Natural killer cell treated with Interleukin-12 subunit alpha and Interleukin-12 subunit beta and Interleukin-15 and Interleukin-18, amount 100 ng/mL, for 72 hours (primary cell): ENCODE data around the gene PCNX2. TPM values are rescaled to one million over a fixed set of nuclear protein-coding genes. Genes with fewer than 3 reads are reported as not detected.
"Not testable (repeated sequence)": the region's sequence is repeated elsewhere in the genome, so short reads cannot be mapped to it uniquely, and the experiment has no call there.

Source experiments
- ATAC-seq, 2 donors: fragments of 150-1000 bp; cut with Tn5 transposase in 1 of 2; sonication (Bioruptor Pico), chemical (Tn5 transposase) in 1 of 2; 2 replicates each; pipeline ENCODE4 v1.10.0; 2021
- DNase-seq: peaks from one replicate; pipeline ENCODE4 v3.0.0; 2022; ENCODE audit warnings: low spot score
- H3K27ac Mint-ChIP-seq, 2 donors: 1 replicate in 1 of 2; 2 replicates in 1 of 2; pipeline ENCODE4 v1.8.0; 2022; ENCODE audit warnings: mixed read lengths in 2 of 2, mild to moderate bottlenecking in 1 of 2, moderate library complexity in 1 of 2
- H3K27me3 Mint-ChIP-seq, 2 donors: 1 replicate in 1 of 2; 2 replicates in 1 of 2; pipeline ENCODE4 v1.8.0; 2022; ENCODE audit warnings: mixed read lengths in 2 of 2
- H3K36me3 Mint-ChIP-seq: one replicate; pipeline ENCODE4 v1.8.0; 2022; ENCODE audit warnings: mixed read lengths
- H3K4me1 Mint-ChIP-seq, 2 donors: 1 replicate in 1 of 2; 2 replicates in 1 of 2; pipeline ENCODE4 v1.8.0; 2022; ENCODE audit warnings: low read depth in 2 of 2, mixed read lengths in 2 of 2, mild to moderate bottlenecking in 1 of 2
- H3K4me3 Mint-ChIP-seq: one replicate; pipeline ENCODE4 v1.8.0; 2022; ENCODE audit warnings: mixed read lengths
- H3K9me3 Mint-ChIP-seq: 2 replicates; pipeline ENCODE4 v1.8.0; 2022; ENCODE audit warnings: mixed read lengths
- total RNA-seq, 2 donors: library from RNA; stranded (reverse); gene quantifications; one replicate each; pipeline ENCODE4 v1.2.3, GENCODE V29; 2022

Gene PCNX2
- total RNA-seq, 2 donors from 2014 or later, result 7.1 to 30.8 TPM

- Mint-ChIP-seq H3K36me3 (peaks cover 34% of the 10 kb centered on the region), H3K27ac (no peak overlapping the region), H3K9me3 (peaks cover 3% of the 10 kb centered on the region), H3K27me3 (no peaks in the 10 kb centered on the region), H3K4me1 (no peaks in the 10 kb centered on the region), H3K4me3 (no peak overlapping the region)
- DNase-seq, result no peak
- no peak for ATAC-seq
These were observed 127.1 kb downstream of the PCNX2 start for GRCh38 chr1:233168384-233168783.

GRCh38 chr1:233166896-233167295, 128.6 kb downstream of the PCNX2 start:
- no peaks in the 10 kb centered on the region for H3K4me1 Mint-ChIP-seq
- H3K36me3 Mint-ChIP-seq, result peaks cover 26% of the 10 kb centered on the region

GRCh38 chr1:233163696-233164095, 131.8 kb downstream of the PCNX2 start:
- Mint-ChIP-seq H3K4me3 (no peak overlapping the region), H3K4me1 (no peaks in the 10 kb centered on the region), H3K27me3 (no peaks in the 10 kb centered on the region), H3K36me3 (peaks cover 21% of the 10 kb centered on the region), H3K27ac (no peak overlapping the region), H3K9me3 (peaks cover 4% of the 10 kb centered on the region)
- DNase-seq, result no peak
- ATAC-seq, result no peak

More at GRCh38 chr1:233166896-233167295, 128.6 kb downstream of the PCNX2 start:
- no peak overlapping the region for H3K4me3 Mint-ChIP-seq
- DNase-seq, result no peak
- H3K27me3 Mint-ChIP-seq, result no peaks in the 10 kb centered on the region
- ATAC-seq, result no peak
- peaks cover 4% of the 10 kb centered on the region for H3K9me3 Mint-ChIP-seq
- H3K27ac Mint-ChIP-seq, result no peak overlapping the region

GRCh38 chr1:233158322-233158721, 137.2 kb downstream of the PCNX2 start:
- no peak for DNase-seq
- no peaks in the 10 kb centered on the region for H3K4me1 Mint-ChIP-seq
- peaks cover under 1% of the 10 kb centered on the region for H3K36me3 Mint-ChIP-seq
- no peaks in the 10 kb centered on the region for H3K27me3 Mint-ChIP-seq
- H3K4me3 Mint-ChIP-seq, result no peak overlapping the region
- no peak for ATAC-seq
- no peaks in the 10 kb centered on the region for H3K9me3 Mint-ChIP-seq
- no peak overlapping the region for H3K27ac Mint-ChIP-seq

- Mint-ChIP-seq H3K9me3 (no peaks in the 10 kb centered on the region), H3K27ac (no peak overlapping the region), H3K4me1 (no peaks in the 10 kb centered on the region), H3K36me3 (no peaks in the 10 kb centered on the region), H3K4me3 (no peak overlapping the region), H3K27me3 (no peaks in the 10 kb centered on the region)
- DNase-seq (no peak), ATAC-seq (peak in 1 of 2 donors; percentile 43)
These were observed 138.3 kb downstream of the PCNX2 start for GRCh38 chr1:233157245-233157644.

GRCh38 chr1:233151861-233152260, 143.7 kb downstream of the PCNX2 start:
- H3K9me3 Mint-ChIP-seq, result no peaks in the 10 kb centered on the region
- no peaks in the 10 kb centered on the region for H3K4me1 Mint-ChIP-seq
- ATAC-seq, result no peak
- no peaks in the 10 kb centered on the region for H3K27me3 Mint-ChIP-seq
- H3K36me3 Mint-ChIP-seq, result no peaks in the 10 kb centered on the region
- no peak overlapping the region for H3K4me3 Mint-ChIP-seq
- no peak for DNase-seq
- no peak overlapping the region for H3K27ac Mint-ChIP-seq

GRCh38 chr1:233144434-233144833, 151.1 kb downstream of the PCNX2 start:
- Mint-ChIP-seq H3K9me3 (no peaks in the 10 kb centered on the region), H3K4me1 (no peaks in the 10 kb centered on the region), H3K27ac (no peak overlapping the region), H3K4me3 (no peak overlapping the region), H3K36me3 (no peaks in the 10 kb centered on the region), H3K27me3 (peaks cover 0 to 5% of the 10 kb centered on the region in 2 donors)
- no peak for ATAC-seq
- no peak for DNase-seq

GRCh38 chr1:233143241-233143640, 152.3 kb downstream of the PCNX2 start:
- H3K4me3 Mint-ChIP-seq, result no peak overlapping the region
- no peak for DNase-seq
- no peaks in the 10 kb centered on the region for H3K36me3 Mint-ChIP-seq
- H3K9me3 Mint-ChIP-seq, result no peaks in the 10 kb centered on the region
- H3K27ac Mint-ChIP-seq, result no peak overlapping the region
- ATAC-seq, result no peak
- H3K27me3 Mint-ChIP-seq, result peaks cover 0 to 5% of the 10 kb centered on the region in 2 donors
- no peaks in the 10 kb centered on the region for H3K4me1 Mint-ChIP-seq

- H3K4me3 Mint-ChIP-seq, result no peak overlapping the region
- no peaks in the 10 kb centered on the region for H3K4me1 Mint-ChIP-seq
- no peak overlapping the region for H3K27ac Mint-ChIP-seq
- H3K9me3 Mint-ChIP-seq, result no peaks in the 10 kb centered on the region
- peaks cover 0 to 5% of the 10 kb centered on the region in 2 donors for H3K27me3 Mint-ChIP-seq
- no peaks in the 10 kb centered on the region for H3K36me3 Mint-ChIP-seq
- DNase-seq (no peak), ATAC-seq (no peak)
These were observed 154.6 kb downstream of the PCNX2 start for GRCh38 chr1:233140974-233141373.

GRCh38 chr1:233140499-233140898, 155.0 kb downstream of the PCNX2 start:
- Mint-ChIP-seq H3K27ac (no peak overlapping the region), H3K4me1 (no peaks in the 10 kb centered on the region), H3K4me3 (no peak overlapping the region), H3K36me3 (no peaks in the 10 kb centered on the region), H3K9me3 (no peaks in the 10 kb centered on the region), H3K27me3 (peaks cover 0 to 5% of the 10 kb centered on the region in 2 donors)
- DNase-seq (no peak), ATAC-seq (no peak)

- Mint-ChIP-seq H3K36me3 (peaks cover 6% of the 10 kb centered on the region), H3K27ac (no peak overlapping the region), H3K9me3 (no peaks in the 10 kb centered on the region), H3K4me3 (no peak overlapping the region), H3K27me3 (peaks cover 0 to 5% of the 10 kb centered on the region in 2 donors), H3K4me1 (no peaks in the 10 kb centered on the region)
- DNase-seq (no peak), ATAC-seq (no peak)
These were observed 156.5 kb downstream of the PCNX2 start for GRCh38 chr1:233138788-233139585.

- Mint-ChIP-seq H3K4me3 (no peak overlapping the region), H3K4me1 (no peaks in the 10 kb centered on the region), H3K36me3 (peaks cover 15% of the 10 kb centered on the region), H3K27me3 (no peaks in the 10 kb centered on the region), H3K27ac (peak overlapping the region in 1 of 2 donors; percentile 36), H3K9me3 (no peaks in the 10 kb centered on the region)
- ATAC-seq, result no peak
- no peak for DNase-seq
These were observed 159.7 kb downstream of the PCNX2 start for GRCh38 chr1:233135833-233136232.

- no peak overlapping the region for H3K4me3 Mint-ChIP-seq
- H3K36me3 Mint-ChIP-seq, result peaks cover 20% of the 10 kb centered on the region
- no peaks in the 10 kb centered on the region for H3K4me1 Mint-ChIP-seq
- no peak overlapping the region for H3K27ac Mint-ChIP-seq
- H3K9me3 Mint-ChIP-seq, result no peaks in the 10 kb centered on the region
- no peaks in the 10 kb centered on the region for H3K27me3 Mint-ChIP-seq
- no peak for DNase-seq
- no peak for ATAC-seq
These were observed 163.1 kb downstream of the PCNX2 start for GRCh38 chr1:233132445-233132844.

GRCh38 chr1:233129031-233129430, 166.5 kb downstream of the PCNX2 start:
- not testable (repeated sequence) for H3K9me3 Mint-ChIP-seq, H3K4me1 Mint-ChIP-seq, H3K27me3 Mint-ChIP-seq, ATAC-seq, DNase-seq, H3K4me3 Mint-ChIP-seq, H3K27ac Mint-ChIP-seq
- H3K36me3 Mint-ChIP-seq, result peaks cover 15% of the 10 kb centered on the region

- H3K9me3 Mint-ChIP-seq, result no peaks in the 10 kb centered on the region
- H3K36me3 Mint-ChIP-seq, result peaks cover 5% of the 10 kb centered on the region
- H3K27me3 Mint-ChIP-seq, result no peaks in the 10 kb centered on the region
- no peak for ATAC-seq
- no peak for DNase-seq
- no peaks in the 10 kb centered on the region for H3K4me1 Mint-ChIP-seq
- H3K4me3 Mint-ChIP-seq, result no peak overlapping the region
- no peak overlapping the region for H3K27ac Mint-ChIP-seq
These were observed 168.4 kb downstream of the PCNX2 start for GRCh38 chr1:233127157-233127556.
